Activated T-cell treated with anti-CD3 and anti-CD28 coated beads for 24 hours (primary cell): ENCODE results near the gene ACOT7.

ENCODE experiments used
- DNase-seq: peaks from one replicate; pipeline ENCODE4 v3.0.0-alpha.2; 2020; ENCODE audit warnings: low read depth

ACOT7 gene

DNA sequence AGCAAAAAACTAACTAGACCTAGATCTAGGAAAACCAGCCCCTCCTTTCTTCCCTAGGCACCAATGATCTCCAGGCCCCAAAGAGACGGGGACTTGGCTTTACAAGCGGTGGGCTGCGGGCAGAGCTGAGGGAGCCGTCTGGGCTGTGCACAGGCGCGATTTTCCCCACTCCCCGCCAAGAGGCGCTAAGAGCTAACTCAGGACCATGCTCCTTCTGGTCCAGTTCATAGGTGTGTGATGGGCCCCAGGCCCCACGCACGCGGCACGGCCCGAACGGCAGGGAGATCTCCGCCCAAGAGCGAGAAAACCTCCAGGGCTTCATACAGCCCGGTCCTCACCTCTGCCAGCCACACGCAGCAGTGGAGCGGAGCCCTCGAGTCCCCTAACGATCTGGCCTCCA is 125.2 kb downstream of the ACOT7 start:
- DNase-seq = no peak

DNA sequence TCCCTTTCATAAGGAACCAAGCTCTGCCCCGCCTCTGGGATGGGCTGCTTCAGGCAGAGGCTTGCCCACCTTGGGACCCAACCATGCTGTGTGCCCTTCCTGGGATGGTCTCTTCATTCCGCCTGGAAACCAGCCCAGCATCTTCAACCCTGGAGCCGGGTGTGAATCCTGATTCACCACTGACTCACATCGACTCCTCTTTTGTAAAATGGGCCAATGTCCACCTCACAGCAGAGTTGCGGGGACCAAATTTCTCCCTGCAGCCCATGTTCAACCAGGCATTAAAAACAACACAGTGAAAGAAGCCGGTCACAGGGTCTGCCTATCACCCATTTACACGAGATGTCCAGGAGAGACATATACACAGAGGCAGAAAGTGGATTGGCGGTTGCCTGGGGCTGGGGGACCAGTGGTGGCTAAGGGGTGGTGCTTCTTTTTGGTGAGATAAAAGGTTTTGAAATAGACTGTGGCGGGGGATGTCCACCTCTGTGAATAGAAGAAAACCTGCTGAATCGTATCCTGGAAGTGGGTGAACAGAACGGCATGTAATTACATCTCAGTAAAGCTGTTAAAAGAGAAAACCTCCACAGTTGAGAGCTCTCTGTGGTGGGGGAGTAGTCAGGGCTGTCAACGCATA is 125.8 kb downstream of the ACOT7 start:
- DNase-seq = no peak

DNA sequence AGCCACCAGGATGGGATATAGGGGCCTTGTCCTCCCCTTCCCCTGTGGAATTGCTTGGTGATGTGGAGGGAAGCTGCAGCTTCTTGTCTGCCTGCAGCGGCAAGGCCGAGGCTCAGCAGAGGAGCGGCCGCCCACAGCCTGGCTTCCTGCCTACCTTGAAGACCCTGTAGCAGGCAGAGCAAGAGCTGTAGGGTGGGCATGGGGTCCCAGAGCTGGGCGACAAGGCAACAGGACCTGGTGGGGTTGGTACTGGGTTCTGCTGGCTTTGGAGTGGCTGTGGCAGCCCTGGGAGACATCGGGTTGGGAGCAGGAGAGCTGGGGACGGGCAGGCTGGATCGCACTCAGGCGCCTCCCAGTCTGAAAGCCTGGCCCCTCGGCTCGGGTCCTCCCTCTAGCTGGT is 126.9 kb downstream of the ACOT7 start:
- no peak for DNase-seq

DNA sequence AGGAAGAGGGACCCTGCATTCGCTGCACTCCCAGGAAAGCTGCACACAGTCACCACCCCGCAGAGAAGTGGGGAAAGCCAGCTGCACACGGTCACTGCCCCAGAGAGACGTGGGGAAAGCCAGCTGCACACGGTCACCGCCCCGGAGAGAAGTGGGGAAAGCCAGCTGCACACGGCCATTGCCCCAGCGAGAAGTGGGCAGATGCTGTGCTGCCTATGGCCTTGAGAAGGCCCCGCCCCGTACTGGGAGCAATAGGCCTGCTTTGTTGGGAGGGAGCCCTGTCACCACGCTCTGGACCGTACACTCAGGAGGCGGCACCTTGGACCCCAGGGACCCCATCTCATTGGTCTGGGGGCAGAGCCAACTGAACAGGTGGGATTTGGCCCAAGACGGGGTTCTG is 128.4 kb downstream of the ACOT7 start:
- DNase-seq = no peak

DNA sequence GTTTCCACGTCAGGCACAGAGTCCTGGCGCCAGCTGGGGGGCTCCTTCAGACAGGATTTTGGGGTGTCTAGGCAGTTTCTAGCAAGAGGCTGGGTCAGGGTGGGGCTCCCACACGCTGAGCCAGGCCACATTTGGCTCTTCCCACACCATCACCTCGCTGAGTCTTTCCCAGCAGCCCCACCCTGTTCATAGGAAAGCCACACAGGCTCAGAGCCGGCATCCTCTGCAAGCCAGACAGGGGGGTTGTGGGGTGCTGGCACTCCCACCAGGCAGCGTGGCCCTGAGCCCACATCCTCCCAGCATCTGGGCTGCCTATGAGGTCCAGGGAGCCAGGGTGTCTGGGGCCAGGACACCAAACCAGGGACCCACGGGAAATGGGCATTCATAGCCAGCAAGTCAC is 129.9 kb downstream of the ACOT7 start:
- no peak for DNase-seq

DNA sequence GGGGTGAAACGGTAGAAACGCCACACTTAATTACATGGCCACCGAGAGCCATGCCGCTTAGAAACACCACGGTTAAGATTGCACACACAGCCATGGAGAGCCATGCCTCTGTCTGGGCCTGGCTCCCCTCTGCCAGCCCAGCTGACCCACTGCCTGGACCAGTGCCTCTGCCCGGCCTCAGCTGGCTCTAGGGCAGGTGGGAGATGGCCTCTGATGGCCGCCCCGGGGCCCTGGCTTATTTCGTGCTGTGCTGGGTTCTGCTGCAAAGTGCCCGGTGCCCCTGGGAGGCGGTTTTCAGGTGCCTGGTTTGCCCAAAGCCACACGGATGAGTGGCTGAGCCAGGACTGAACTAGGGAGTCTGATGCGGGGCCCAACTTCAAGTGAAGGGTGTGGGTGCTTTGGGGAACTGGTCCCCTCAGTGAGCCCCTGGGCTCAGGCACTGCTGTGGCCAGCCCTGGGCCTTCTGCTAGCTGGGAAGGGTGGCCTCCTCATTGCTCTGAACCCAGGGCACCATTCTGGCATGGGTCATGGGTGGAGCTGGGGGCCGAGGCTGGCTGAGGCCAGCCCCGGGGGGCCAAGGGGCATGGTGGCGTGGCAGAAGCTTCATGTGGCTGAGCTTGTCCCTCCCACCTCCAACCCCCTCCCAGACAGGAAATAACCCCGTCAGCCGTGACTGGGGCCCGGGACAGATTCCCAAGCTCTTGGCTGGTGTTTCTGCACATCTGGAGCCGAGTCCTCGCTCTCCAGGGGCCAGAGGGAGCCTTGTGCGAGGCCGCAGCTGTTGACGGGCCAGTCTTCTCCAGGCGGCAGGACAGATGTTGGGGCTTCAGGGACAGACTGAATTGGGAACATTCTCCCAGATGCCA is 130.8 kb downstream of the ACOT7 start:
- no peak for DNase-seq

DNA sequence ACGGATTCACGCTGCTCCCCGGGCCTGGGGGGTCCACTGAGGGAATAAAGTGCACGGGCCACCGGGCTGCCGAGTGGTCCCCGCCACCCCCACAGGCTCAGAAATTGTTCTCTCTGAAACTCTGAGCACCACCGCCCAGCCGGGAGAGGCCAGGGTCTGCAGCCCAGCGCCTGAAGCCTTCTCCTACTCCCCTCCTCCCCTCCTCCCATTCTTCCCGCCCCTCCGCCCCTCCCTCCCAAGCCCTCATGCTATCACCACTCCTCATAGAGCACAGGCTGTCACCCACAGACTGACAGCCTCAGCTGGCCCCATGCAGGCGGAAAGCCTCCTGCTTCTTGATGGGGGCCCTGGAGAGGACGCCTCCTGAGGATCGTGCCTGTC is 132.0 kb downstream of the ACOT7 start:
- no peak for DNase-seq

DNA sequence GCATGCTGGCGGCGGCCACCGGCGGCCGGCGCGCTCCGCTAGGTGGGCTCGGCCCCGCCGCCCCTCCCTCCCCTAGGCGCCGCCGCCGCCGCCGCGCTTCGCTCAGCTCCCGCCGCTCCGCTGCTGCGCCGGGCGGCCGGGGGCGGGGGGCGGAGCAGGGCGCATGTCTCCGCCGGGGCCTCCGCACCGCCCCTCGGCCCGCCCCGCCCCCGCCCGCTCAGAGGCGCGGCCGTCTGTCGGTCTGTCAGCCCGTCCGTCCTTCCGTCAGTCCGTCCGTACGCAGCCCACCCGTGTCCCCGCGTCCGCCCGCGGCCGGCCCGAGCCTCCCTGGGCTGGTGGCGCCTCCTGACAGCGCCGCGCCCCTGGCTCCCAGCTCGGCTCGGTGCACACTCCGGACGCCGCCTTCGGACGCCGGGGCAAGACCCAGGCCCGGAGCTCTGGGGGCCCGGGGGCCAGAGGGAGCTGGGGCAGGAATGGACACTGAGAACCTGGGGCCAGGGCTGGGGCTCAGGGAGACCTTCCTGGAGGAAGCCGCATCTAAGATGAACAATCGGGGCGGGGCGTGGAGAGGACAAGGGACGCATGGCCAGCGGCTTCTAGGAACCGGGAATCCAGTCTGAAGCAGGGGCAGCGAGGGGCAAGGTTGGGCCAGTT is 132.5 kb downstream of the ACOT7 start, which contains the start of gene GPR153:
Gene GPR153 (minus strand): TSS at position 138 of the 654 bp plus-strand sequence. CDS start 6,193 bp downstream, outside the sequence.
- peak; percentile 52 for DNase-seq

DNA sequence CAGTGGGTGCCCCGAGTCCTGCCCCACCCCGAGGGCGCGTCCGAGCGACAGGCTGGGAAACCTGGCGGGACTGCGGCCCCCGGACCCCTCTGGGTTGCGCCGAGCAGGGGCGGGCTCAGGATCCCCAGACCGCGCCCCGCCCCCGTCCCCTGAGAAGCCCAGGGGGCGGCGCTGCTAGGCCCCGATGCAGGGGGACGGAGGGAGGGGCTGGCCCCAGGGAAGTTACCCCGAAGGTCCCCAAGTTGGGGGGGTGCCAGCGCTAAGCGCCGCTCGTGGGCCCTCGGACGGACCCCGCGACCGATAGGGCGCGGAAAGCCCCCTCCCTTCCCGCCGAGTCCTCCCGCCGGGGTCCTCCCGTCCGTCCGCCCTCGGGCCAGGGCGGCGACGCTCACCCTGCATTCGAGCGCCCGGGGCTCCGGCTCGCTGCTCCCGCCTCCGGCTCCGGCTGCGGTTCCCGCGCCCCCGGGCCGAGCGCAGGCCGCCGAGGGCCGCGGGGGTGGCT is 133.1 kb downstream of the ACOT7 start:
- no peak for DNase-seq

DNA sequence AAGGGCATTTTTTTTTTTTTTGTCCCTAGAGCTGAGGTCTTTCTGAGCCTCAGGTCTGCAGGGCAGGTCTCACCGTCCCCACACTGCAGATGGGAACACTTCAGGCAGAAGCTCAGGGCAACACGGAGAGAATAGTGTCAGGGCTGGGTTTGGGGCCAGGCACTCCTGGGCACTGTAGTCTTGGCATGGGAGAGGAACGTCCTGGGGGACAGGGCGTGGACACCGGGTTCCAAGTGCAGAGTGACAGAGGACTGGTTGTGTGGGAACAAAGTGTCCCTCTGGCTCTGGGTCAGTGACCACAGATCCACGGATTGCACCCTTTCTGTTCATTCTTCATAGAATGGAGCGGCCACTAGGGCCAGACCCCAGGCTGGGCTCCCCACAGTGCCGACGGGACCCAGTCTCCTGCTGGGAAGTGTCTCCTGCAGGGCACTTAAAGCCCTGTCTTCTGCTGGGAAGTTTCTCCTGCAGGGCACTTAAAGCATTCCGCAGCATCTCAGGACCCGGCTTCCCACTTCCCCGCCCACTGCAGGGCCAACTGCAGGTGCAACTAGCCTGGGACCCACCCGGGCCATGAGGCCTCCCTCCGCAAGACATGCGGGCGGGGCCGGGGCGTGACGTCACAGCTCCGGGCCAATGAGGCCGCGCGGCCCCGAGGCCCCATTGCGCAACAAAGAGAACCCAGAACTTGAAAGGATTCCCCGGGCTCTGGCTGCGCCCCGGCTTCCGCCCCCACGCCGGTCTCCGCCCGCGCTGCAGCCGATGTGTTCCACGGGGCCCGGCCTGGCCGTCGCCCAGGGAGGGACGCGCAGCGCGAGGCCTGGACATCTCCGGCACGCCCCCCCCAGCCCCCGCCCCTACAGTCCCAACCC is 133.8 kb downstream of the ACOT7 start:
- DNase-seq = peak; percentile 69

DNA sequence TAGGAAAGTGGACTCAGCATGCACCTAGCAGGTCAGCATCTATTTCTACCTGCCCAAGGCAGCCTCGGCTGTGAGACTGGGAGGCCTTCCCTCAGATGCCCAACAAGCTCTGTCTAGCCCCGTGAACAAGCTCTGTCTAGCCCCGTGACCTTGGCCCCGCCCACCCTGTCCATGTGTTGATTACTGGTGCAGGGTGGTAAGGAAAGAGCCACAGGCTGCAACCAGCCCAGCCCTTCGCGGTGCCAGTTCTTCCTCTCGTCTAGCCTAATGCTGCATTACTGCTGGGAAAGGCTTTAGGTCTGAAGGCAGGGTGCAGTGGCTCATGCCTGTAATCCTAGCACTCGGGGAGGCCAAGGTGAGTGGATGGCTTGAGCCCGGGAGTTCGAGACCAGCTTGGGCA is 134.9 kb downstream of the ACOT7 start:
- no peak for DNase-seq

DNA sequence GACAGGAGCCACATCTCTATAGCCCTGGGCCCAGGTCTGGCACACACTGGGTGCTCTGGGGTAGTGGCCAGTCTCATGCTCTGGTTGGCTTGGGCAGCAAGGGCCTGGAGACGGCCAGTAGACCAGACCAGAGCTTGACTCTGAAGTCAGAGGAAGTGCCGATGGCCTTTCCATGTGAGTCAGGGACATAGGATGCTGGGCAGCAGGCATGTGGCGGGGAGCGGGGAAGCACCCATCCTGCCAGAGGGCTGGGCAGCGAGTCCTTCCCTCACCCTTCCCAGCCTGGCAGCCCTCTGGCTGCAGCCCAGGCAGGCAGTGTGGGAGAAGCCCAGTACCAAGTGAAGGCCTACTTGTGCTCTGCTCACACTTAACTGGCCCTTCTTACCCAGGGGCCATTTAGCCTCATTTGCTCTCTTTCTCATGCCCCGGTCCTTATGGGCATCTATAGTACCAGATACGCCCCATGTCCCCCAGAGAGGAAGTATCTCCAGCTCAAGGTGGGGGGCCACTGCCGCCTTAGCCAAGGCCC is 136.0 kb downstream of the ACOT7 start:
- no peak for DNase-seq

DNA sequence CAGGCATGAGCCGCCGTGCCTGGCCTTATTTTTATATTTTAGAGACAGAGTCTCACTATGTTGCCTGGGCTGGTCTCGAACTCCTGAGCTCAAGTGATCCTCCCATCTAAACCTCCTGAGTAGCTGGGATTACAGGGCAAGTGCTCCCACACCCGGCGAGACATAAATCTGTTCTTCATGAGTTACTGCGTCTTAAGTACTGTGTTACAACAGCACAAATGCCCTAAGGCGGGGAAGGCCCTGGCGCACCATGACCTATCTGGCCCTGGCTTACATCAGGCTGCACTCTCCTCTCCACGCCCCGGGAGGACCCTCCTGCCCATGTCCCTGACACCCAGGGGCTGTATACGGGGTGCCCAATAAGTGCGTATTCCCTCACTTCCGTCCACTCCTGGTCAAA is 136.9 kb downstream of the ACOT7 start:
- no peak for DNase-seq

DNA sequence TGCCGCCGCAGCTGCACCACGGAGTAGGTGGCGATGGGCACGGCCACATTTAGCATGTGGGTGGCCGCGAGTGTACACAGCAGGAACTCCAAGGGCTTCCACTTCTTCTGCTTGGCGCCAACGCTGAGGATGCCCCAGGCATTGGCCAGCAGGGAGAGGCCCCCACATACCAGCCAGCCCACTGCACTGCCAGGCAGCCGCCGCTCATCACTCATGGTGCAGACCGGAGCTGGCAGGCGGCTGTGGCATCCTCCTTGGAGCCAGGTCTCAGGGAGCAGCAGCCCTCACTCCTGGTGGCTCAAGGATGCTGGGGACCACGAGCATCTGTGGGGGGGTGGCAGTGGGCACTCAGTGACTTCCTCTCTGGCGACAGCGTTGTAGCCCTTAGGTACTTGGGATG is 138.9 kb downstream of the ACOT7 start:
- DNase-seq = no peak

DNA sequence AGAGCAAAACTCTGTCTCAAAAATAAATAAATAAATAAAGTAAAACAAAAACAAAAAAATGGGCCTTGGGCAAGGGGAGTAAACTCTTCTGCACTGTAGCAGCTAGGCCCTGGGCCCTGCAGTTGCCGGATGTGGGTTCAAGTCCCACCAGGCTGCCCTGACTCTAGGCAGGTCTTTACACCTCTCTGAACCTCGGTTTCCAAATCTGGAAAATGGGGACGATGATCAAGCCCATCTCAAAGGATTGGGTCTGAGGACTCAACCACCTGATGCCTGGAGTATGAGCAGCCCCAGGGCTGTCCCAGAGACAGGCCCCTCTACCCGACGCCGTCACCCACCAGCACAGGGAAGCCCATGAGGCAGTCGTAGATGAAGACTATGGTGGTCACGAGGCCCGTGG is 140.2 kb downstream of the ACOT7 start:
- no peak for DNase-seq

DNA sequence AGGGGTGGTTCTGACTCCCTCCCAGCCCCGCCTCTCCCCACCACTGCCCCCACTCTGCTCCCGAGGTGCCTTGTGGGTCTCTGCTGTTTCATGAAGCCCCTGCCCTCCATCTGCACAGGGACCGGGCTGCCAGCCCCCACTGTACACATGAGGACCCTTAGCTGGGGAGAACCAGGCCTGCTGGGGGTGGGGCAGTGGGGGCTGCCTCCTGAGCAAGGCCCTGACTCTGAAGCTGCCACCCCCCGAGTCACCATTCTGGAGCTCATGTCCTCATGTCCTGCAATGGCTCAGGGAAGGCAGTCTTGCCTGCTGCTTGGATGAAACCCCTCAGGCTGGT is 141.2 kb downstream of the ACOT7 start:
- no peak for DNase-seq

DNA sequence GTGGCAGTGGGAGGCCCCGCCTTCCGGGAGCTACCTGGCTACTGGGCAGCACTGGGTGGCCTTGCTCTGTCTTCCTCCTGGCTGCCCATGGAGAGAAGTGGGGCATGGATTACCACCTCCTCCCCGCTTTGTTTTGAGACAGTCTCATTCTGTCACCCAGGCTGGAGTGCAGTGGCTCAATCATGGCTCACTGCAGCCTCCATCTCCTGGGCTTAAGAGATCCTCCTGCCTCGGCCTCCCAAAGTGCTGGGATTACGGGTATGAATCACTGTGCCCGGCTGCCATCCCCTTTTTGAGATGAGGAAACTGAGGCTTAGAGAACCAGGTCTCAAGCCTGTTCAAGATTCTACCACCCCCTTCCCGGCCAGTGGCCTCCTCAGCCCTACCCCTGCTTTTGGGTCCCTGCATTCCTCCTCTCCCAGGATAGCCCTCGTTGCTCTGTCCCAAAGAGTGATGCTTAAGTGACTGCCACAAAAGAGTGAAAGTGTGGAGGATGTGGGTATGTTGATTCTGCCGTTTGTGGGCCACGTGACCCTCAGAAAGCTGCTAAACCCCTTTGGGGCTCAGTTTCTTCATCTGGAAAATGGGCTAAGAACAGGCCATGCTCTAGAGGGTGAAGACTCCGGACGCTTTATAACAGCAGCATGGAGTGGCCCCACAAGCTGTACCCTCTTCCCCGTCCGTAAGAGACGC is 141.7 kb downstream of the ACOT7 start:
- no peak for DNase-seq

DNA sequence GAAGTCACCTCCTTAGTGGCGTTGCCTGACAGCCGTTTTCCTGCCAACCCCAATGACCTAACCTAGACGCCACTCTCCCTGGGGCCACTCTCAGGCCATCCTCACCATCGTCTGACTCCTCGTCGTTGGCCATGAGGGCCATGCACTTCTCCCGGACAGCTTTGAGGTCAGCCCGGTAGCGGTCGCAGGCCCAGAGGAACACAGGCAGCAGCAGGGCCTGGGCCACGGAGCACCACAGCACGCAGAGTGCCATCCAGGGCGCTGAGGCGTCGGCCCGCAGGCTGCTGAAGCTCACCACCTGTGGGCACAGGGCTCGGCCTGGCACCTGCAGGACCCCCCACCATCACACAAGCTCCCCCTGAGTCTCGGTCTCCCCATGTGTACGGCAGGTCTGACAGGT is 142.3 kb downstream of the ACOT7 start:
- no peak for DNase-seq

DNA sequence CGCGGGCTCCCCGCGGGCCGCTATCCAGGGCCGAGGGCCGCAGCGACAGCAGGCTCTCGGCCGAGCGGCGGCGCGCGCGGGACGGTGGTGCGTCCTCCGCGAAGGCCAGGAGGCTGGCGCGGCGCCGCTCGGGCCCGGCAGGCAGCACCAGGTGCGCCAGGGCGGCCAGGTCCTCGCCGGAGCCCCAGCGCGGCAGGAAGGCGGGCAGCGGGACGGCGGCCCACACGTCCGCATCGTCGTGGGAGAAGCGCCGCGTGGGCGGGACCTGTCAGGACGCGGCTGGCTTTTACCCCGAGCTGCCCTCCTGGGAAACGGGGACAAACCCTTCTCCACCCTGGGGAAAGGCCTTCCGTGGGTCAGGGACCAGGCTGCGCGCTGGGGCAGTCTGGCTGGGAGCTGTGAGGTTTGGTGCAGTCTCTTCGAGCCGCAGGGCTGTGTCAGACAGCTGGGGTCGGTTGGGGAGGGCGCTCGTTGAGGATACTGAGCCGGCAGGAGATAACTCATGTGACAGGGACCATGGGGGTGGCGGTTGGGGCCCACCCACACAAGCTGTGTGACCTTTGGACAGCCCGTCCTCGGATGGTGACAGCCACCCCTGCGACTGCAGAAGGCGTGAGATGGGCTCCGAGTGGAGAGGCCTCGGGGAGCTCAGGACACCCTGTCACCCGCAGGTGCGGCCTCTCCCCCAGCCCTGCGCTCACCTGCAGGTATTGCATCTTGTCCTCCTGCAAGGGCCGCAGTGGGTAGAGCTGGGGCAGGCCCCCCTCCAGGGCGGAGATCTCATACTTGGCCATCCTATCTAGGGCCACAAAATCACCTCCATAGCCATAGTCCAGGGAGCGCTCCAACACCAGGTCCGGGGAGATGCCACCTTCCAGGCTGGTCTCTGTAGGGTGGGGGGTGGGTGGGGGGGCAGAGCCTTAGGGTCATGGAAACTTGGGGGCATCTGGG is 143.6 kb downstream of the ACOT7 start:
- no peak for DNase-seq
